NOMO-1 treated with DMSO at 0.1 percent for 48 hours (cell line): ENCODE data around the gene ZBTB17.
"Not testable (repeated sequence)": the region's sequence is repeated elsewhere in the genome, so short reads cannot be mapped to it uniquely, and the experiment has no call there.

Source experiments
- DNase-seq: peaks from one replicate; lab custom pipeline; 2025; ENCODE audit not compliant: unreplicated experiment; lab: John Stamatoyannopoulos, UW

Gene ZBTB17

GRCh38 chr1:15900662-15901279 is 75.1 kb downstream of the ZBTB17 start:
- no peak for DNase-seq

- no peak for DNase-seq
These were observed 76.6 kb downstream of the ZBTB17 start for GRCh38 chr1:15899266-15899665.

- not testable (repeated sequence) for DNase-seq
These were observed 78.9 kb downstream of the ZBTB17 start for GRCh38 chr1:15896841-15897610.

- no peak for DNase-seq
These were observed 80.7 kb downstream of the ZBTB17 start for GRCh38 chr1:15895233-15895632.

- peak; percentile 48 for DNase-seq
These were observed 82.9 kb downstream of the ZBTB17 start for GRCh38 chr1:15892857-15893599.
